ENCODE data around the gene DPP6.
"Not testable (repeated sequence)": the region's sequence is repeated elsewhere in the genome, so short reads cannot be mapped to it uniquely, and the experiment has no call there.

DNA sequence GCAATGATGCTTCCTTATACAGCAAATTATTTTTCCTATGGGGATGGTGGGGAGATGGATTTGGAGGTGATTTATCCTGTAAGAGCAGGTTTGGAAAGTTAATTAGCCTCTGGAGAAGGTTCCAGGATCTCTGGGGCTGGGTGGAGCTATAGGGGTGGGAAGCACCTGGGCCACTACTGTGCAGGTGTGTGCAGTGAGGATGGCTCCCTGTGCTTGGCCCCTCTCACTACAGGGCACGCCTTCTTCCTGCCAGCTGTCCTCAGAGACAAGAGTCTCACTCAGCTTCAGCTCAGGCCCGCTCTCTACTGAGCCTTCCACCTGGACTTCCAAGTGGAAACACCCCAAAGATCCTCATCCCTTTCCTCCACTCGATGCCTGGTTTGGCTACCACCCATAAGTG lies 111.4 kb downstream of the DPP6 start:
- TF ChIP-seq, protein P1, sequence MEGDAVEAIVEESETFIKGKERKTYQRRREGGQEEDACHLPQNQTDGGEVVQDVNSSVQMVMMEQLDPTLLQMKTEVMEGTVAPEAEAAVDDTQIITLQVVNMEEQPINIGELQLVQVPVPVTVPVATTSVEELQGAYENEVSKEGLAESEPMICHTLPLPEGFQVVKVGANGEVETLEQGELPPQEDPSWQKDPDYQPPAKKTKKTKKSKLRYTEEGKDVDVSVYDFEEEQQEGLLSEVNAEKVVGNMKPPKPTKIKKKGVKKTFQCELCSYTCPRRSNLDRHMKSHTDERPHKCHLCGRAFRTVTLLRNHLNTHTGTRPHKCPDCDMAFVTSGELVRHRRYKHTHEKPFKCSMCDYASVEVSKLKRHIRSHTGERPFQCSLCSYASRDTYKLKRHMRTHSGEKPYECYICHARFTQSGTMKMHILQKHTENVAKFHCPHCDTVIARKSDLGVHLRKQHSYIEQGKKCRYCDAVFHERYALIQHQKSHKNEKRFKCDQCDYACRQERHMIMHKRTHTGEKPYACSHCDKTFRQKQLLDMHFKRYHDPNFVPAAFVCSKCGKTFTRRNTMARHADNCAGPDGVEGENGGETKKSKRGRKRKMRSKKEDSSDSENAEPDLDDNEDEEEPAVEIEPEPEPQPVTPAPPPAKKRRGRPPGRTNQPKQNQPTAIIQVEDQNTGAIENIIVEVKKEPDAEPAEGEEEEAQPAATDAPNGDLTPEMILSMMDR (IDR thresholded peaks at IDR 0.05) = not testable (repeated sequence)
- not testable (repeated sequence) for TF ChIP-seq EZH2 (IDR thresholded peaks at IDR 0.05; ENCODE audit: borderline replicate concordance, insufficient read depth, low read depth, low read length, poor library complexity, severe bottlenecking)

All from B cell (primary cell).